ENCODE data around the gene BICDL1. TPM values are rescaled to one million over a fixed set of nuclear protein-coding genes. Genes with fewer than 3 reads are reported as not detected.

Gene BICDL1
- total and polyA plus RNA-seq, 2 donors (not counting 1 experiment from before 2014, with no cell fraction given): not detected

DNA sequence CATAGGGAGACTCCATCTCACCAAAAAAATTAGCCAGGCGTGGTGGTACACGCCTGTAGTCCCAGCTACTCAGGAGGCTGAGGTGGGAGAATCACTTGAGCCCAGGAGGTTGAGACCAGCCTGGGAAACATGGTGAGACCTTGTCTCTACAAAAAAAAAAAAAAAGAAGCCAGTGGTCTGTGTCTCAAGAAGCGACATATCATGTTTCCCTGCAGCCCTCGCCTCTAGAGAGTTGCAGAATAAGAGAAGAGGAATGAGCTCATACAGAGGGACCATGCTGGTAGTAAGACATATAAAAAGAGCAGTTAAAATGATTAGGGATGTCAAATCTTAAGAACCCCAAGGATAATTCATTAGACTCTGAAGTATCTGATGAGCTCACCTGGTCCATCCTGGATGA is 39.4 kb upstream of the BICDL1 start:
- no peak for TF ChIP-seq CTCF (conservative IDR thresholded peaks at IDR 0.05 in 1 of 2, IDR thresholded peaks at IDR 0.05 in 1 of 2; ENCODE audit: low read depth in 1 of 2, low read length in 2 of 2)
- TF ChIP-seq EZH2 (IDR thresholded peaks at IDR 0.05; ENCODE audit: low read length, missing control alignments): no peak

GRCh38 chr12:119956047-119956446 is 33.0 kb upstream of the BICDL1 start:
- TF ChIP-seq EZH2 (IDR thresholded peaks at IDR 0.05; ENCODE audit: low read length, missing control alignments): no peak
- no peak for TF ChIP-seq CTCF (conservative IDR thresholded peaks at IDR 0.05 in 1 of 2, IDR thresholded peaks at IDR 0.05 in 1 of 2; ENCODE audit: low read depth in 1 of 2, low read length in 2 of 2)
- no peak overlapping the region for H3K27ac ChIP-seq (ENCODE audit: insufficient read depth, low read length)
- H3K4me1 ChIP-seq (ENCODE audit: control insufficient read depth, extremely low read depth, insufficient read depth, low read length): no peaks in the 10 kb centered on the region
- H3K79me2 ChIP-seq (ENCODE audit: control insufficient read depth, insufficient read depth, low read length): no peaks in the 10 kb centered on the region
- H4K20me1 ChIP-seq (ENCODE audit: control insufficient read depth, extremely low read depth, insufficient read depth, low read length): no peaks in the 10 kb centered on the region
- DNase-seq (ENCODE audit: low read depth in 2 of 2): no peak
- H3K9me3 ChIP-seq (ENCODE audit: control insufficient read depth, insufficient read depth, low read depth, low read length): no peaks in the 10 kb centered on the region
- H3K36me3 ChIP-seq (ENCODE audit: control insufficient read depth, insufficient read depth, low read length): no peaks in the 10 kb centered on the region
- H3K27me3 ChIP-seq (ENCODE audit: control insufficient read depth, insufficient read depth, low read length): no peaks in the 10 kb centered on the region
- no peak overlapping the region for H3K4me3 ChIP-seq (replicated peaks in 1 of 4; ENCODE audit: control extremely low read depth in 1 of 4, insufficient read depth in 1 of 4, low read depth in 3 of 4, low read length in 4 of 4)
- H3K9ac ChIP-seq (ENCODE audit: insufficient read depth, low read length): no peak overlapping the region
- no peak overlapping the region for H2AFZ ChIP-seq (ENCODE audit: low read length)
- H3K4me2 ChIP-seq (ENCODE audit: extremely low read depth, insufficient read depth, low read length): no peak overlapping the region

More for the DNA sequence above, 39.4 kb upstream of the BICDL1 start:
- Histone ChIP-seq H3K4me1 (ENCODE audit: control insufficient read depth, extremely low read depth, insufficient read depth, low read length) (no peaks in the 10 kb centered on the region), H3K9ac (ENCODE audit: insufficient read depth, low read length) (no peak overlapping the region), H3K9me3 (ENCODE audit: control insufficient read depth, insufficient read depth, low read depth, low read length) (no peaks in the 10 kb centered on the region), H3K36me3 (ENCODE audit: control insufficient read depth, insufficient read depth, low read length) (no peaks in the 10 kb centered on the region), H3K4me2 (ENCODE audit: extremely low read depth, insufficient read depth, low read length) (no peak overlapping the region), H4K20me1 (ENCODE audit: control insufficient read depth, extremely low read depth, insufficient read depth, low read length) (no peaks in the 10 kb centered on the region), H3K27me3 (ENCODE audit: control insufficient read depth, insufficient read depth, low read length) (no peaks in the 10 kb centered on the region), H2AFZ (ENCODE audit: low read length) (no peak overlapping the region), H3K4me3 (replicated peaks in 1 of 4; ENCODE audit: control extremely low read depth in 1 of 4, insufficient read depth in 1 of 4, low read depth in 3 of 4, low read length in 4 of 4) (no peak overlapping the region), H3K27ac (ENCODE audit: insufficient read depth, low read length) (no peak overlapping the region), H3K79me2 (ENCODE audit: control insufficient read depth, insufficient read depth, low read length) (no peaks in the 10 kb centered on the region)
- no peak for DNase-seq (ENCODE audit: low read depth in 2 of 2)

DNA sequence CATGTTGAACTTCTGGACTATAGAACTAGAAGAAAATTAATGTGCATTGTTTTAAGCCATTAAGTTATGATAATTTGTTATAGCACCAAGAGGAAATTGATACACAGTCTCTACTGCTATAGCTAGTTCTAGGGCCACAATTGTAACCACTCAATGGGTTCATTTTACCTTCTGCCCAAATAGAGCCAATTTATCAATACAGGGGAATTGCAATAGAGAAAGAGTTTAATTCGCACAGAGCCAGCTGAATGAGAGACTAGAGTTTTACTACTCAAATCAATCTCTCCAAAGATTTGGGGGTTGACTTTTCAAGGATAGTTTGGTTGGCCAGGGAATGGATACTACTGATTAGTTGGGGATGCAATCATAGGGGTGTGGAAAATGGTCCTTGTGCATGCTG is 31.9 kb upstream of the BICDL1 start:
- no peak overlapping the region for H3K27ac ChIP-seq (ENCODE audit: insufficient read depth, low read length)
- H3K79me2 ChIP-seq (ENCODE audit: control insufficient read depth, insufficient read depth, low read length): no peaks in the 10 kb centered on the region
- no peak overlapping the region for H3K4me3 ChIP-seq (replicated peaks in 1 of 4; ENCODE audit: control extremely low read depth in 1 of 4, insufficient read depth in 1 of 4, low read depth in 3 of 4, low read length in 4 of 4)
- no peaks in the 10 kb centered on the region for H4K20me1 ChIP-seq (ENCODE audit: control insufficient read depth, extremely low read depth, insufficient read depth, low read length)
- no peak overlapping the region for H3K4me2 ChIP-seq (ENCODE audit: extremely low read depth, insufficient read depth, low read length)
- no peak overlapping the region for H2AFZ ChIP-seq (ENCODE audit: low read length)
- no peak overlapping the region for H3K9ac ChIP-seq (ENCODE audit: insufficient read depth, low read length)
- no peaks in the 10 kb centered on the region for H3K4me1 ChIP-seq (ENCODE audit: control insufficient read depth, extremely low read depth, insufficient read depth, low read length)
- no peaks in the 10 kb centered on the region for H3K9me3 ChIP-seq (ENCODE audit: control insufficient read depth, insufficient read depth, low read depth, low read length)
- H3K27me3 ChIP-seq (ENCODE audit: control insufficient read depth, insufficient read depth, low read length): no peaks in the 10 kb centered on the region
- DNase-seq (ENCODE audit: low read depth in 2 of 2): no peak
- TF ChIP-seq EZH2 (IDR thresholded peaks at IDR 0.05; ENCODE audit: low read length, missing control alignments): no peak
- no peak for TF ChIP-seq CTCF (conservative IDR thresholded peaks at IDR 0.05 in 1 of 2, IDR thresholded peaks at IDR 0.05 in 1 of 2; ENCODE audit: low read depth in 1 of 2, low read length in 2 of 2)
- H3K36me3 ChIP-seq (ENCODE audit: control insufficient read depth, insufficient read depth, low read length): no peaks in the 10 kb centered on the region
